HG03469 (cell line): ENCODE measurements around the gene TRIM62.
"Not testable (repeated sequence)": the region's sequence is repeated elsewhere in the genome, so short reads cannot be mapped to it uniquely, and the experiment has no call there.

ENCODE experiments used
- ATAC-seq: cut with Tn5 transposase; IDR thresholded peaks from one replicate; pipeline ENCODE4 v1.9.1; 2021; ENCODE audit warnings: mild to moderate bottlenecking, moderate library complexity, moderate number of reproducible peaks; ENCODE audit not compliant: unreplicated experiment

TRIM62 gene

DNA sequence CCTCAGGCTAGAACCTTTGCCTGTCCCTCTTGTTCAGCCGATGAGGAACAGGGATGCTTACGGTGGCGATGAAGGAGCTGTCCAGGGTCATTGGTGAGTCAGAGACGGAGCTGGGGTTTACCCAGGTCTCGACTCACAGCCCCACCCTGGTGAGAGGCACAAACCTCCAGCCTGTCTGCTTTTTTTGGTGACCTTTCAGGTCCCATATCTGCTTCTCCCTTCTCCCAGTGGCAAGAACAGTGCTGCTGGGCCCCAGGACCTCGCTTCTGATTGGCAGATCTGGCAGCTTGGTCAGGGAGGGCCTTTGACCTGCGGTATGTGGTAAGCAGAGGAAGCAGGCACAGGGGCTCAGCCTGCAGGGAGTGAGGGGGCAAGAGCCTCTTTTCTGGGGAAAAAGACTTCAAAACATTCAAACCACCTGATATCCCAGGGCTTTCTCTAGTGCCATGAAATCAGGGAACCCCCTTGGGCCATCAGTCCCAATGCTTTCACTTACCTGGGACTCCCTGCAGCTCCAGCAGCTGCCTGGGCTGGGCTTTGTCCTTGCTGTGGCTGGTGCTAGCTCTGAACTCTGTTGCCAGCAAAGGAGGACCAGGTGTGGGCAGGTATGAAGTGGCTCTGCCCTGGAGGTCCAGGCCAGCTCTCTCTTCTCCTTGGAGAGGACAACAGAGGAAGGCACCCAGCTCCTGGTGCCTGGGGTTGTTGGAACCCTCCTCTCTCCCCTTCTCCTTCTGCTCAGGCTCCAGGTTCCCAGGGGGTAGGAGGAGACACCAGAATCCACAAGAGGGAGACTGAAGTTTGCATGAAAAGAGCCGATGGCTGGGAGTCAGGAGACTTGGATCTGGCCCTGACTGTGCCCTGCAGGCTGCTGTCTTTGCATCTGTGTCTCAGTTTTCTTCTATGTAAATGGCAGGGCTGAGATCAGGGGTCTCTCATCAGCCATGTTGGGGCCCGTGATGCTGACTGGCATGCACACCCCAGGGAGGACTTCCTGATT is 41.4 kb downstream of the TRIM62 start:
- no peak for ATAC-seq

DNA sequence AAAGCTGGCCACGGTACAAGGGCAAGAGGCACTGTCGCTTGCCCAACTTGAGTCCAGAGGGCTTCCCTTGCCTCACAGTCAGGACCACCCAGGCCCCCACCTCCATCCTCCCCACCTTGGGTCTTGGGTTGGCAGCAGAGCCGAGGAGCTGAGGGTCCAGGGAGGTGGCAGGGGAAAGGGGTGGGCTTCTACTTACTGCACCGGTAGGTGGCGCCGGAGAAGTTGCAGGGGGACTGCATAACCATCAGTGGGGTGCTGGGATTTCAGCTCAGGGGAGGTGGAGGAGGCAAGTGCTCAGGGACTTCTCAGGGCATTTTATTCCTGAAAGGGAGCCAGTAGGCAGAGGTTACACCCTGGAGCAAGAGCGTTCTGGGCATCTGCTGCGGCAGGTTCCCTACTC is 44.0 kb downstream of the TRIM62 start:
- no peak for ATAC-seq

DNA sequence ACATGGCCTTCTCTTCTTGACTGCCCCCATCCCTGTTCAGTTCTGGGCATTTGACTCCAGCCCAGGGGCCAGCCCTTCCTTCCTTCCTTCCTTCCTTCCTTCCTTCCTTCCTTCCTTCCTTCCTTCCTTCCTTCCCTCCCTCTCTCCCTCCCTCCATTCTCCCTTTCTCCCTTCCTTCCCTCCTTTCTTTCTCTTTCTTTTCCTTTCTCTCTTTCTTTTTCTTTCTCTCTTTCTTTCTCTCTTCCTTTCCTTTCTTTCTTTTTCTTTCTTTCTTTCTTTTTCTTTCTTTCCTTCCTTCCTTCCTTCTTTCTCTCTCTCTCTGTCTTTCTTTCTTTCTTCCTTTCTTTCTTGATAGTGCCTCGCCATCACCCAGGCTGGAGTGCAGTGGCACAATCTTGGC is 45.8 kb downstream of the TRIM62 start:
- not testable (repeated sequence) for ATAC-seq

DNA sequence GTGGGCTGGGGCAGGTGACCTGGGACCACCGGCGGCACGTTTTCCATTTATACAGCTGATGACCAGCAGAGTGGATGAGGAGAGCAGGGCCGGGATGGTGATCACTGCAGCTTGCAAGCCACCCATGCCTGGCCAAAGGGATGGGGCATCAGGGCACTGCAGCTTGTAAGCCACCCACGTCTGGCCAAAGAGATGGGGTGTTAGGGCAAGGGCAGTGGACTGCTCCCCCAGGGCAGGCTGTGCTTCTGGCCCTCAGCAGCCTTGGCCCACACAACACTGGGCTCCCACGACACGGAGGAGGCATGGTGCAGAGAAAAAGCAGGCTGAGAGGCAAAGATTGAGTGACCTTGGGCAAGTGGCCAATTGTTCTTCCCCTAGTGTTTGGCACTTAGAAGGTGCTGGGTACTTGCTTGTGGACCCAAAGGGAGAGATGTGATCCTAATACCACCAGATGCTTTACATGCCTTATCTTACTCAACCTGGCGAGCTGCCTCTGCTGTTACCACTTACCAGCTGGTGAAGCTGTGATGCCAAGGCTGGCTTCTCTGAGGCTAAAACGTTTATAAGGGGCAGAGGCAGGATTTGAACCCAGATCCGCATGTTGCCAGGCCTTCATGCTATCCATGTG is 48.3 kb downstream of the TRIM62 start:
- ATAC-seq = no peak

DNA sequence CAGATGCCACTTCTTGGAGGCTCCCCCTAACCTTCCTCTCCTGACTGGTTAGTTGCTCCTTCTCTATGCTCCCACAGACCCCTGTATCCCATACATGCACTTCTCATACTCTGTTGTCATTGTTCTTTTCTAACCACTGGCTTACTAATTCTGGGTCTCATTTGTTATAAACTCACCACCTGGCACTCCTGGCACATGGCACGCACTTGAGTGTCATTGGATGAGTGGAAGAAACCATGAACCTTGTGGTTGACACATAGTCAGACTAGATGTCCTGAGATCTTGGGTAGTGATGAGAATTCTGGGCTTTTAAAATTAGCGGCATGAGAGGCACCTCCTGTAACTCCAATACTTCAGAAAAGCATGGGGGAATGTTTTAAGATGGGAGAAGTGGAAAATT is 49.3 kb downstream of the TRIM62 start:
- no peak for ATAC-seq

DNA sequence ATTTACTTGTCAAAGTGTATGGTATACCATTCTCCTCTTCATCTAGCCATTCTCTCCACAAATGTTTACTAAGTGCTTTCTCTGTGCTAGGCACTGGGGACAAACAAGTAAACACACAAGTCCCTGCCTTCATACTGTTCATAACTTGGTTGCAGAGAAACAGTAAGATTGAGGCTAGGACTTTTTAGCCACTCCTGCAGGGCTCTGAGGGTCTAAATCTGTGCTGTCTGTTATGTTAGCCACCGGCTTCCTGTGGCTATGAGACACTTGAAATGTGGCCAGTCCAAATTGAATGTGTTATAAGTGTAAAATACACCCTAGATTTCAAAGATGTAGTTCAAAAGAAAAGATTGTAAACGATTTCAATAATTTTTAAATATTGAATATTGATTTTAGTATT is 50.7 kb downstream of the TRIM62 start:
- no peak for ATAC-seq

DNA sequence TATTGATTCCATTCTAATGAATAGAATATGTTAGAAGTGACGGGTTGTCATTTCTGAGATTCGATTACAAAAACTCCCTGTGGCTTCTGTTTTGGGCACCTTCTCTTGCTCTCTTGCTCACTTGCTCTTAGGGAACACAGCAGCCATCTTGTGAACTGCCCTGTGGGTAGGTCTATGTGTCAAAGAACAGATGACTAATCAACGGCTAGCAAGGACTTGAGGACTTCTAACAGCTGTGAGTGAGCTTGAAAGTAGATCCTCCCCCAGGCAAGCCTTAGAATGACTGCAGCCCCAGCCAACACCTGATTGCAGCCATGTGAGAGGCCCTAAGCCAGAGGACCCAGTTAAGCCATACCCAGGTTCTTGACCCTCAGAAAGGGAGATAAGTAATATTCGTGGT is 51.5 kb downstream of the TRIM62 start:
- no peak for ATAC-seq

DNA sequence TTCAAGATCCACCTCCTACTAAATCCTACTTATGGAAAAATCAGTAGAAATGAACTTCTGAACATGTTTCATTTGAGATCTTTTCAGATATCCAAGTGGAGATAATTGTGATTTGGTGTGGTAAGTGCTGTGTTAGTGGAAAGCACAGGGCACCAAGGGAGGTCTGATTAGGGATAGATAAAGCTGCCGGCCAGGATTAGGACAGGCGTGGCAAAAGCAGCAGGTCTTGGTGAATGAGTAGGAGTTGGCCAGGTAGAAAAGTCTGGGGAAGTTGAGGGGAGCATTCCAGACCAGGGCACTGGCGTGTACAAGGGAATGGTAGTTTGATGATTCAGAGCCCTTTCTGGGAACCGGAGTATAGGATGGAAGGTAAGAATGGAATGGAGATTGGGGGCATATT is 53.1 kb downstream of the TRIM62 start:
- no peak for ATAC-seq

DNA sequence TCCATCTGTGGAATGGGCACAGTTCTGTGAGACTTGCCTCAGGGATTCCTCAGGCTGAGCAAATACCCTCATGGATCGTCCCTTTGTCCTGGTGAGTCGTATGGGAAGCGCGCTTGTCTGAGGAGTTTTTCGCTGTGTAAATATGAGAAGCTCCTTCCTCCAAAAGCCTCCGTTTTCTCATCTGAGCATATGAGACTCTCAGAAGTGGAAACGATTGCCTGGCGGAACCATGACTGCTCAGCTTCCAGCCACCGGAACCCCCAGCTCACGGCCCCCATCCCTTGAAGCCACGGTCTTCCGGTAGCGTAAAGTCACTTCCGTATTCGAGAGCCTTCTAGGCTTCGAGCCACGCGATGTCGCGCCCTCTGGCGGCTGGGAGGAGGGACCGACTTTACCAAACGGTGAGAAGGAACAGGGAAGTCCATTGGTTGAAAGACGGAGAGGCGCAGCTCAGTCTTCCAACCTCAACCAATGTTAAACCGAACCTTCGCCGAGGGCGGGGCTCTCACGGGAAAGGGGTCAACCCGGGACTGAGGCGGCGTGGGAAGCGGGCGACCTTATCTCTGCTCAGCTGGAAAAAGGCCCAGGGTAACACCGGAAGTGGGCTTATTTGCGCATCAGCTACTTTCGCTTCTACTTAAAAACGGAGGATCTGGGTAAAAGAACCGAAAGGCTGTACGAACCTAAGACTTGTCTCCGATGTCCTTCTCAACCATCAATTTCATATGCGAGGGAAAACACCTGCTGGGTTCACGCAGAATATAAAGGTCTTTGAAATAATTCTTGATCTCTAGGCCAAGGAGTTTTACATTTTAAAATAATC is 54.6 kb downstream of the TRIM62 start:
- peak; percentile 93 for ATAC-seq

DNA sequence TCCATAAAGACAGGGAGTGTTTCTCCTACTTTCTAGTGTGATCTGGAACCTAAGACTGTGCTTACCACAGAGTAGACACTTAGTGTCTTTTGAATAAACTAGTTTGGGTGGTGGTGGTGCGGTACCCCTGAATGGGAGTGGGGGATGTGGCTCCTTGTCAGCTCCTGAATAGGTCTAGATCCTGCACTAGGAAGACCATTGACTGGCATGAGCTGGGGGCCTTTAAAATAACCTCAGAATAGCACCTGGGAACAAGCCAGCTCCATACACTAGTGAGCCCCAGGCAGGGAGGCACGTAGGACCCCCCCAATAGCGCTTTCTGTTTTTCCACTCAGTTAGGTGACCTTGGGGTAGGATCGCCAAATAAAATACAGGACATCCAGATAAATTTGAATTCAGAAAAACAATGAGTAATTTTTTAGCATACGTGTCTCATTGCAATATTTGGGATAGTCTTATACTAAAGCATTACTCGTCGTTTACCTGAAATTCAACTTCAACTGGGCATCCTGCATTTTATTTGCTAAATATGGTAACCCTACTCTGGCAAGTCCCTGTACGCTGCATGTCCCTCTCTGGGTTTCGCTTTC is 55.3 kb downstream of the TRIM62 start:
- no peak for ATAC-seq

DNA sequence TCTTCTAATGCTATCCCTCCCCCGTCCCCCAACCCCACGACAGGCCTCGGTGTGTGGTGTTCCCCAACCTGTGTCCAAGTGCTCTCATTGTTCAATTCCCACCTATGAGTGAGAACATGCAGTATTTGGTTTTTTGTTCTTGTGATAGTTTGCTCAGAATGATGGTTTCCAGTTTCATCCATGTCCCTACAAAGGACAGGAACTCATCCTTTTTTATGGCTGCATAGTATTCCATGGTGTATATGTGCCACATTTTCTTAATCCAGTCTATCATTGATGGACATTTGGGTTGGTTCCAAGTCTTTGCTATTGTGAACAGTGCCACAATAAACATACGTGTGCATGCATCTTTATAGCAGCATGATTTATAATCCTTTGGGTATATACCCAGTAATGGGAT is 57.2 kb downstream of the TRIM62 start:
- ATAC-seq = not testable (repeated sequence)

DNA sequence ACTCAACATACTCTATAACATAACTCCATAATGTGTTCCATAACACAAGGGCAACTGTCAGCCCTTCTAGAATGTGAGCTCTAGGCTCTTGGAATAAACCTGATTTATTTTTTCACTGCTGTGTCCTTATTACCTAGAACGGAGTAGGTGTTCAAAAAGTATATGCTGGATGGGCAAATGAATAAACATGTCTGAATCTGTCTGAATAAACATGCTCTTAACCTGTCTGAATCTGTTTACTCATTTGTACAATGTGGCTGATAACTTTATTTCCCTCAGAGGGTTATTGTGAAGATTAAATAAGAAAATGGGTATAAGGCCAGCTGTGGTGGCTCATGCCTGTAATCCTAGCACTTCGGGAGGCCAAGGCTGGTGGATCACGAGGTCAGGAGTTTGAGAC is 58.6 kb downstream of the TRIM62 start:
- no peak for ATAC-seq

DNA sequence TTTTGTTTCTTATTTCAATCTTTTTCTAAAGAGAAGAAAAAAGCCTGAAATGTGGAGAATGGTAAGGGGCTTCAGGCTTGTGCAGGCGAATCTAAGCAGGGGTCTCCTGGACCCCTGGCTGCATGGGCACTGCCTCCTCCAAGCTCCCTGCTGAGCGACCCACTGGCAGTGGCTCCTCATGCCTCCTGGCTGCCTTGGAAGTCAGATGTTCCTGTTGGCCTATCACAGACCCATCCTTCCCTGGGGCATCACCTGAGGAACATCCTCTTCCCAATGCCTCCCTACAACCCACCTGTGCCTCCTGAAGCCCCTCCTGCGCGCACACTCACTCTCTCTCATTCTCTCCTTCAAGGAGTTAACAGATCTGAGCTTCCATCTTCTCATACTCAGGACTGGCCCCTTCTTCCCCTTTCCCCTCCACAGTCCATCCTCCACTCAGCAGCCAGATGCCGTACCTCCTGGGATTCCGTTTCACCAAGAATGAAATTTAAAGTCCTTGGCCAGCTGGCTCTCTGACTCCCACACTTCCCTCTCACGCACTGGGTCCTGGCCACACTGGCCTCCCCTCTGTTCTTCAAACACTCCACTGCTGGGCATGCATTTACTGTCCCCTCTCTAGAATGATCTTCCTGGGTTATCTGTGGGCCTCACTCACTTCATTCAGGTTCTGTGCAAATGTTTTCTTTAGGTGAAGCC is 59.2 kb downstream of the TRIM62 start:
- ATAC-seq = no peak

DNA sequence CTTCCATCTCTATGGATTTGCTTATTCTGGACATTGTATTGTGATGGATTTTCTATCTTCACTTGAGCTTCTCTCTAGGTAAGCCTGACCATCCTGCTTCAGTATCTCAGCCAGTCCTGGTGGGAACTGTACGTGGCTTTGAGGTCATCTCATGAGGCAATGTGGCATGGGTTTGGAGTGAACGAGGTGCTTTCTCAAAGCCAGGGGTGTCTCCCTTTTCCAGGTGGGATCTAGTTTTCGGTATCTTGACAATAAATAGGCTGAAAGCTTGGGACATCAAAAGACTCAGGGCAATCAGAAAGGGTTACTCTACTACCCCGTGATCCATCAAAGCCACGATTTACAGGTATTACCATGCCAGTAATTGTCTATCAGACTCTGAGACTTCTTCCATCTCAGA is 60.1 kb downstream of the TRIM62 start:
- ATAC-seq = no peak

DNA sequence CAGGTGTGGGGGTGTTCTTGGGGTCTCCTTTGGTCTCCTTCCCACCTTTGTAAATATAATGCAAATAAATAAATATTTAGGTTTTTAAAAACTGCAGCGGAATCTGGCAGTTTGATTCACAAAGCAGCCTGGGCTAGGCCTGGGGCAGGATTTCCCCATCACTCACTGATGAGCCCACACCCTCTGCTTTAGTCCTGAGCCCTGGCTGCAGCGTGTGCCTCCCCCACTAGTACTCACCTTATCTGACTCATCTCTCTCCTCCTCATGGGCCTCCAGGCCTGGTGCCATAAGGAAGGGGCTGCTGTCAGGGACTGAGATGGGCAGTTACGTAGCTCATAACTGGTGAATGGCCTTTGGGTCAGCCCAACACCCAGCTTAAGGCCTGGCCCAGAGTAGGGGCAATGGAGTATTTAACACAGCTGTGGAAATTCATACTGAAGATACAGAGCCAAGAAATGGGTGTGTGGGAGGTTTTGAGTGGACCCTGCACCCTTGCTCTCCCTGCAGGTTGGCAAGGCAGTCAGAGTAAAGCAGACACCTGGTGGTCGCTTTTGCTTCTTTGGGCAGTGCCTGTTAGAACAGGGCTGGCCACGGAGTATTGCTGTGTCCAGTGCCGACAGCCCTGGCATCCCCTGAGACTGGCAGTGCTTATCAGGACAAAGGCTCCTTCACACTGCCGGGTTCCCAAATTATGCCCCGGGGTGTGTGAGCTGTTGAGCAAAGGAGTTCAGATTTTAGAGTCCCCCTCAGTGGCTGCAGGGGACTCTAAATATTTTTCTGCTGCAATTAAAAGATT is 61.2 kb downstream of the TRIM62 start:
- no peak for ATAC-seq

DNA sequence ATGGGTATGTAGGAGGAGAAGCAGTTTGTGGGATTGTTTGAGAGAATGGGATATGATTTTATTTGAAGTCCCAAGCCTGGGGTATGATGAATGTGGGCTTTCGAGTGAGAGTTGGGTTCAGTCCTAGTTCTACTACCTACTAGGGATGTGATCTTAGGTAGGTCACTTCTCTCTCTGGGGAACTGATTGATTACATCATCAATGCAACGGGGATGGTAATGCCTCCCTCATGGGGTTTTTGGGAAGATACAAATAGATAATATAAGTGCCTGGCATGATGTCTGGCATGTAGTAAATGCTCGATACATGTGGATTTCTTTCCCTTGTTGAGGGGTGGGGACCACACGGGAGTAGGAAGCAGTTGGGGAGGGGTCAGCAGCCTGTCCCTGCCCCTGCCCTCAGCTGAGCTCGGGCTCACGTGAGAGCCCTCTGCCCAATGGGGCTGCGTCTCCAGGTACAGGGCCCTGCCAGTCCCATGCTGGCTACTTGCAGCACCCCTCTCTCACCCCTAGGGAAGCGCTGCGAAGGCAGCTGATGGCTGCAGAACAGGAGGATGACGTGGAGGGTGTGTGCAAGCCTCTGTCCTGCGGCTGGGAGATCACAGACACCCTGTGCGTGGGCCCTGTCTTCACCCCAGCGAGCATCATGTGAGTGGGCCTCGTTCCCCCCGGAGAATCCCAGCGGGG is 62.2 kb downstream of the TRIM62 start:
- ATAC-seq = no peak

DNA sequence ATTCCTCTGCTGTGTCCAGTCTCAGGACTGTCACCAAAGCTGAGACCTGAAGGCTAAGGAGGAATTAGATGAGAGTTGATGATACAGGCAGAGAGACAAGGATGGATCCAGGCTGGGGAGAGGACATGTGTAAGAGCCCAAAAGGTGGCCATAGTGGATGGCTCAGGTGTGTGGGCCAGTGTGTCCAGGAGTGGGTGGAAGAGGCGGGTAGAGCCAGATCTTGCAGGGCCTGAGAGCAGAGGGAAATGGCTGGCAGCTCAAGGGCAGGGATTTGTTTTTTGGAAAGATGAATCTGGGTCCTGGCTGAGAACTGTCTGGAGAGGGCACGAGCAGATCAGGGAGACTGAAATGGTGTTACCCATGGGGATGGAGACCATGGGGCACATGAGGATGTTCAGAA is 62.8 kb downstream of the TRIM62 start:
- ATAC-seq = no peak

DNA sequence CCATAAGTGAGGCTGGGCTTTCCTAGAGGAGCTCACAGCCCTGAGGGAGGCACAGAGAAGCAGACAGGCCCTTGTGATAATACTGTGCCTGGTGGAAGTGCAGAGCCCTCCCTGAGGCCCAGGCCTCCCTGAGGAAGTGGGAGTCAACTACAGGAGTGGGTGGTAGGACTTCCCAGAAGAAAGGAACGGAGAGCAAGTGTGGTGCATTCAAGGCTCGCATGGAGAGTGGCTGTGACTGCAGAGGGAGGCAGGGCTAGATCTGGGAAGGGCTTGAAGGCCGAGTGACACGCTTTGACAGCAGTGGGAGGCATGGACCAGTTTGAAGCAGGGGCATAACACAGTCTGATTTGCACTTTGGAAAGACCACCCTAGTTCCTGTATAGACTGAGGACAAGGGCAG is 63.6 kb downstream of the TRIM62 start:
- ATAC-seq = no peak

DNA sequence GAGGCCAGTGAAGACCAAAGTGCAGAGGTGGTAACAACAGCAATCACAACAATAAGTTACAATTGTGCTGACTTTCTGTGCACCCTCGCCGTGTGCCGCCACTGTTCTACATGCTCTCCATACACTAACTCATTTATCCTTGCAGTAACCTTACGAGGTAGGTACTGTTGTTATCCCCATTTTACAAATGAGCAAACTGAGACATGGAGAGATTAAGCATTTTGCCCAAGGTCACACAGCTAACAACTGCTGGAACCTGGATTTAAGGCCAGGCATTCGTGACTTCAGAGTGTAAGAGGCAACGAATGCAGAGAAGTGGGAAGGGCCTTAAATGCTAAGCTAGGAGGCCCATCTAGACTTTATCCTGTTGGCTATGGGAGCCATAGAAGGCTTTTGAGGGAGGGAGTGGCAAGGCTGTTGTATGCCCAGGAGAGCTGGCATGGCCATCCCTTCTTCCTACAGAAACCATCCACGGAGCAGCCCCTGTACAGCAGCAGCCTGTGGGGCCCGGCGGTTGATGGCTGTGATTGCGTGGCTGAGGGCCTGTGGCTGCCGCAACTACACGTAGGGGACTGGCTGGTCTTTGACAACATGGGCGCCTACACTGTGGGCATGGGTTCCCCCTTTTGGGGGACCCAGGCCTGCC is 64.3 kb downstream of the TRIM62 start:
- ATAC-seq = no peak
